ENCODE data around the gene STARD4.

Gene STARD4

GRCh38 chr5:111512375-111513130 lies at the start of gene STARD4:
Gene STARD4, minus strand, starts transcription at chr5:111512535. Its CDS starts 5,102 bp downstream, at chr5:111507433.
- DNase-seq: peak; percentile 70

GRCh38 chr5:111559680-111560079 lies 47.3 kb upstream of the STARD4 start:
- no peak for DNase-seq

- no peak for DNase-seq
These were observed 45.4 kb upstream of the STARD4 start for GRCh38 chr5:111557686-111558085.

- no peak for DNase-seq
These were observed 44.8 kb upstream of the STARD4 start for GRCh38 chr5:111557111-111557510.

- DNase-seq: no peak
These were observed 44.2 kb upstream of the STARD4 start for GRCh38 chr5:111556501-111556900.

- no peak for DNase-seq
These were observed 43.4 kb upstream of the STARD4 start for GRCh38 chr5:111555760-111556159.

- no peak for DNase-seq
These were observed 41.5 kb upstream of the STARD4 start for GRCh38 chr5:111553868-111554267.

- no peak for DNase-seq
These were observed 40.6 kb upstream of the STARD4 start for GRCh38 chr5:111552896-111553295.

GRCh38 chr5:111552492-111552891 lies 40.2 kb upstream of the STARD4 start:
- no peak for DNase-seq

- DNase-seq: no peak
These were observed 39.4 kb upstream of the STARD4 start for GRCh38 chr5:111551569-111552275.

- DNase-seq: no peak
These were observed 38.8 kb upstream of the STARD4 start for GRCh38 chr5:111551161-111551560.

- peak; percentile 61 for DNase-seq
These were observed 38.1 kb upstream of the STARD4 start for GRCh38 chr5:111550282-111551020.

GRCh38 chr5:111548992-111549649 lies 36.8 kb upstream of the STARD4 start:
- no peak for DNase-seq

GRCh38 chr5:111548348-111548950 lies 36.1 kb upstream of the STARD4 start:
- no peak for DNase-seq

- no peak for DNase-seq
These were observed 32.7 kb upstream of the STARD4 start for GRCh38 chr5:111545031-111545430.

GRCh38 chr5:111537141-111538024 lies 25.0 kb upstream of the STARD4 start:
- DNase-seq: no peak

- no peak for DNase-seq
These were observed 23.7 kb upstream of the STARD4 start for GRCh38 chr5:111535879-111536549.

GRCh38 chr5:111532886-111533582 lies 20.7 kb upstream of the STARD4 start:
- no peak for DNase-seq

GRCh38 chr5:111530298-111530740 lies 18.0 kb upstream of the STARD4 start:
- no peak for DNase-seq

- DNase-seq: no peak
These were observed 15.7 kb upstream of the STARD4 start for GRCh38 chr5:111528056-111528455.
